HG03280 (cell line): Measurements from ENCODE around the gene DHRS12.

Source experiments
- ATAC-seq: cut with Tn5 transposase; IDR thresholded peaks from one replicate; pipeline ENCODE4 v1.9.1; 2021; ENCODE audit warnings: mild to moderate bottlenecking, moderate library complexity; ENCODE audit not compliant: unreplicated experiment

DHRS12 gene

GRCh38 chr13:51764184-51765141, 39.5 kb downstream of the DHRS12 start:
- peak; percentile 91 for ATAC-seq

GRCh38 chr13:51763486-51763885, 40.5 kb downstream of the DHRS12 start:
- no peak for ATAC-seq

- ATAC-seq, result no peak
Measured at GRCh38 chr13:51761643-51762350, 42.2 kb downstream of the DHRS12 start.

DNA sequence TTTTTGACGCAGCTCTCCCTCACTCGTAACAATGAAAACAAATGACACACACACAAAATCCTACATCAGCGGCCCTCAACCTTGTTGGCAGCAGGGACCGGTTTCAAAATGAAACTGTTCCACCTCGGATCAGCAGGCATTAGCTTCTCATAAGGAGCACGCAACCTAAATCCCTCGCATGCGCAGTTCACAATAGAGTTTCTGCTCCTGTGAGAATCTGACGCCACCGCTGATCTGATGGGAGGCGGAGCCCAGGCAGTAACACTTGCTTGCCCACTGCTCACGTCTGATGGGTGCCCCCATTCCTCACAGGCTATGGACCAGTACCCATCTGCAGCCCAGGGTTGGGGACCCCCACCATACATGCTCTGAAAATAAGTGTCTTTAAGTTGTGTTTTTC, 43.4 kb downstream of the DHRS12 start:
- ATAC-seq, result no peak

GRCh38 chr13:51759240-51759639, 44.7 kb downstream of the DHRS12 start:
- no peak for ATAC-seq

DNA sequence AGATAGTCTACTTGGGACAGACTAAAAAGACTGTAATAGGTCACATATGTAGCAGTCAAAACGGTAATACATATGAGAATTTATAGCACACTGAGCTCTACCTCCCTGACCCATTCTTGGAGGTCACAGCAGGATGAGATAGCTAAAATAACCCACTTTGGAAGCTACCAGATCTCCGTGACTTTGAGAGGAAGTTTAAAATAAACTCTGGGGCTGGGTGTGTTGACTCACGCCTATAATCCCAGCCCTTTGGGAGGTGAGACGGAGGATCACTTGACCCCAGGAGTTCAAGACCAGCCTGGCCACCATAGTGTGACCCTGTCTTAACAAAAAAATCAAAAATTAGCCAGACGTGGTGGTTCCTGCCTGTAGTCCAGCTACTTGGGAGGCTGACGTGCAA, 45.3 kb downstream of the DHRS12 start:
- ATAC-seq, result no peak

- ATAC-seq, result no peak
Measured at GRCh38 chr13:51756651-51757050, 47.3 kb downstream of the DHRS12 start.

GRCh38 chr13:51747438-51748434, 56.2 kb downstream of the DHRS12 start:
- ATAC-seq, result no peak

DNA sequence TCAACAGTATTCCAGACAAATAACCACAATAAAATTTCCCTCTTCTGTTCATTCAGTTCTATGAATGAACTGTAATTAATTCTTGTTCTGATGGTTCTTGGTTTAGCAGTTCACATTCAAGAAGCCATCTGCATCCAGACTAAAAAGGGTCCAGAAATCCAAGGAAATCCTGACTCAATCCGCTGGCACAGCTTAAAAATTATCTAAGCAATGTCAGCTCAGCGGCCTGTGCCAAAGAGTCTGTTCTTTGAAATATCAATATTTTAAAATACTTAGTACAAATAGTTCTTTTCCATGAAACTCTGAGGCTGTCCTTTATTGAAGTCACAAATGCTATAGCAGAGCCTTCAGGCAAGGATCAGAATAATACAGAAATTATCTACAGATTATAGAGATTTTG, 57.2 kb downstream of the DHRS12 start:
- no peak for ATAC-seq

GRCh38 chr13:51745243-51745642, 58.7 kb downstream of the DHRS12 start:
- ATAC-seq, result no peak

- ATAC-seq, result no peak
Measured at GRCh38 chr13:51742611-51743010, 61.4 kb downstream of the DHRS12 start.

- no peak for ATAC-seq
Measured at GRCh38 chr13:51742031-51742430, 61.9 kb downstream of the DHRS12 start.

DNA sequence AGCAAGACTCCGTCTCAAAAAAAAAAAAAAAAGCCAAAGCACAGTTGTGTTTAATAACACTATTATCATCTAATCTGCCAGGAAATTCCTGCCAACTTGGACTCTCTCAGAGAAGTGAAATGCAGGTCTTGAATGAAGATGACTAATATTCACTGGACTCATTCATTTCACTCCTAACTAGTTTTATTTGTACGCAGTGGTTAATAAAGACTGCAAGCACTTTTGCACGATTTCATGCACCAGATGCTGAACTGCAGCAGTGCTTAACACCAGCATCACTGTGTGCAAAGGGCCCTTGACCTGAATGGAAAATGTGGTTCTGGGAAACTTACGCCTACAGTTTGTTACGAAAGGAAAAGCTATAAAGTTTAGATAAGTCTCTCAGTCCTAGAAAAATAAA, 63.3 kb downstream of the DHRS12 start:
- ATAC-seq, result no peak

GRCh38 chr13:51739027-51739764, 64.8 kb downstream of the DHRS12 start:
- no peak for ATAC-seq

DNA sequence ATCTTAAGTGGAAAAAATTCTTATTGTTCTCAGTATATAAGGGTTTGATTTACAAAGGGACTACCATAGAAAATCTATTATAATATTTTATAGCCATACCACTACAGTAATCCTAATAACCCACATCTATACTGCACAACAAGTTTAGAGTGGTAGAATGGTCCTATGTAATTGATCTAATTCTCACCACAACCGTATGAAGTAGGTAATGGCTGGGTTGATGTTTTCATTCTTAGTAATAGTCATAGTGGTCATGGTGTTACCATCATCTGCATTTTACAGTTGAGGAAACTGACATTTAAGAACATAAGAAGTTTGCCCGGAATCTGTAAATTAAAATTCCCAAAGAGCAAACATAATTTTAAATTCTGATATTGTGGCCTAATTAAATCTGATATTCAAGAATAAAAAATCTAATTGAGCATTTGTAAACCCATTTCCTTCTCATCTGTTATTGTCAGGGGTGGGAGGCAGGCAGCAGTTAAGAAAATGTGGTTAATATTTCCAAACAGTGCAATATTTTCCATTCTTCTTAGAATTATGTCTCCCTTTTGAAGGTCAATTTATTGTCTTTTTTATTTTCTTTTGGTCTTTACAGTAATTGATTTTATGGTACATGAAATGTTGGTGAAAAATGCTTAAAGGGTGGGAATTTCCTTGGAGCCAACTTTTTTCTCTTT, 65.6 kb downstream of the DHRS12 start:
- ATAC-seq, result no peak

- ATAC-seq, result no peak
Measured at GRCh38 chr13:51737609-51738008, 66.4 kb downstream of the DHRS12 start.

DNA sequence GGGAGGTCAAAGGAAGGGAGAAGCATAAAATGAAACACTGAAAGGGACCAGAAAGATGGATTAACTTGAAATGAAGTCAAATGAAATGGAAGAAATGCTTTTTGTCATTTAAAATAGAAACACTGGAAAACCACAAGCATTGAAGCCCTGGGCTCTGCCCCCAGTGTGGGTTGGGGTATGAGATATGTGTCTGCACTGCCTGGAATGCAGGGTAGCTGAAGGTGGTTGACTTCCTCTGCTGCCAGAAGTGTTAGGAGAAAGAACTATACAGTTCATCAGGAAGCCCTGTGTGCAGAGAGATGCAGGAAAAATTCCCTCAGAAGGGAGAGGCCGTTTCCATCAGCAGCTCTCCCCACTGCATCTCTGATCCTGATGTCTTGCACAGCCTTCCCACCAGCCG, 69.2 kb downstream of the DHRS12 start:
- no peak for ATAC-seq

DNA sequence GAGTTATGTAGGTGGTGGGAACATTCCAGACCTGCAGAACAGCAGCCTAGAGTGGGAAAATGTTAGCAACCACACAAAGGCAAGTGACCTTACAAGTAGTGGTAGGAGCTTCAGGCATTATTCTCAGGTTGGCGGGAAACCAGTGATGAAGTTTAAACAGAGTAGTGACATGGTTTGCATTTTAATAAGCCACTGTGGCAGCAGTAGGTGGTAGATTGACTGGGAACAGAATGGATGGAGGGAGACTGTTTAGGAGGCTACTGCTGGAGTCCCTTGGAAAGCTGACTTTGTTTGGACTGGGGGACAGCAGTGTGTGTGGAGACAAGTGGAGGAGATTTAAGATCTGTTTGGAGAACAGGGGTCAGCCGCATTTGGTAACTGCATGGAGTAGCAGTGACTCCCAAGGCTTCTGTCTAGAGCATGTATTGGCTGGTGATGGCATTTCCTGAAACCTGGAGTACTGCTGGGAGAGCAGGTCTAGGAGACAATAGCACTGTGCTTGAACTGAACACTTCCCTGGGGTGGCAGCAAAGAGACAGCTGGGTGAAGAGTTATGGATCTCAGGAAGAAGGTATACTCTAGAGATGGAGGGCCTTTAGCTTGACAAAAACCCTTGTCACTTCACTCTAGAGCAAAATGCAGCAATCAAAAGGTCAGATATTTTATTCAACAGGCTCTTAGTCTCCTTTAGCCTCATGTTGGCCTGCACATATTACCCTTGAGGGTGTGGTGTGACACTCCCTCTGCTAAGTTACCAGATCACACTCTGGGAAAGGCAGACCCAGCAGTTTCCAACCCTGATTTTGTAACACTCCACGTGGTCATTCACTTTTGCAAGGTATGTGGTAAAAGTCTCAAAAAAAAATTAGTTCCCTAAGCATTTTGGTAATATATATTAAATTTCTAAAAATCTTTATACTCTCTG, 70.3 kb downstream of the DHRS12 start:
- no peak for ATAC-seq

DNA sequence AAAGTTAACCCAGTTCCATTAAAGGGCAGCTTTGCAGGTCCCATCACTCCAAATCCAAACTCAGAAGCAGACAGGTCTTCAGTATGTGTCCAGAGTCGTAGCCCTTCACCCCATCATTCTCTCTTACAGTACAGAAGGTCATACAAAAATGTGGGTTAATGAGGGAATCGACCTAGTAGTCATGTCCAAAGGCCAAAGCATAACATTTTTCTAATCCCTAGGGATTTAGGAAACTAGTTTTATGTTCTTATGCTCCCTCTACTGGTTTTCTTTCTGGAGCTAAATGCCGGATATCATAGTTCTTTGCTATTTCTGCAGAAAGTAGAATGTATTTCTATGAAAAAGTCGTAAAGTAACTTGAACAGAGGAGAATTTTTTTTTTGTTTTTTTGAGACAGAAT, 72.2 kb downstream of the DHRS12 start:
- ATAC-seq, result no peak
